HCT116 (cell line): ENCODE data around the gene TTLL5. TPM values are rescaled to one million over a fixed set of nuclear protein-coding genes. Genes with fewer than 3 reads are reported as not detected.

Experiments used
- ATAC-seq: fragments of 200-7000 bp; cut with Tn5 transposase; 2 replicates; pipeline ENCODE4 v1.9.1; 2020; ENCODE audit warnings: mild to moderate bottlenecking, moderate library complexity
- BruUV-seq: library from RNA; stranded (reverse); fragments of 400-500 nt; replicated peaks from 2 replicates; lab custom pipeline; 2021; lab: Mats Ljungman, UMichigan
- CTCF ChIA-PET: fragments of 300-600 bp; sonication (Branson Sonifier 250); formaldehyde crosslinking; loops from one replicate; lab custom pipeline; 2021; ENCODE audit warnings: antibody characterized with exemption; lab: Charles Lee
- POLR2A ChIA-PET: fragments of 300-600, 350-600 bp; sonication (Branson Sonifier 250); formaldehyde crosslinking; loops from one replicate; lab custom pipeline; 2021; ENCODE audit warnings: antibody characterized with exemption; lab: Charles Lee
- RAD21 ChIA-PET, 2 experiments: fragments of 300-600 bp; sonication (Branson Sonifier 250); formaldehyde crosslinking; loops; one replicate each; lab custom pipeline; 2023; ENCODE audit warnings: low total read pairs in 2 of 2; ENCODE audit not compliant: uncharacterized antibody in 2 of 2, unreplicated experiment in 2 of 2, low non-redundant PET in 1 of 2; lab: Charles Lee
- DNase-seq: peaks from one replicate; pipeline ENCODE4 v3.0.0-alpha.2; 2010; ENCODE audit warnings: low read depth, low spot score
- H2AFZ ChIP-seq: fragments of 200-600 bp; shearing (Covaris generic), sonication (generic); 2 replicates; pipeline ENCODE4 v1.6.1; 2017; ENCODE audit warnings: low read depth, mixed run types, mixed read lengths, antibody characterized with exemption, low read length; ENCODE audit not compliant: poor library complexity, severe bottlenecking
- H3K27ac ChIP-seq: 2 replicates; pipeline ENCODE4 v1.5.1; 2012; ENCODE audit warnings: low read depth, low read length
- H3K27me3 ChIP-seq: fragments of 200-600 bp; sonication (generic); 2 replicates; pipeline ENCODE4 v1.6.1; 2016; ENCODE audit warnings: mixed run types, low read length, mixed read lengths; ENCODE audit not compliant: insufficient read depth
- H3K36me3 ChIP-seq, 2 experiments: fragments of 200-500 bp in 1 of 2; fragments of 200-600 bp in 1 of 2; sonication (Bioruptor generic) in 1 of 2; sonication (generic) in 1 of 2; 2 replicates each; pipeline versions ENCODE4 v1.5.1 to v1.6.1; 2014 to 2016; ENCODE audit warnings: low read length in 2 of 2, inconsistent platforms in 1 of 2, mixed read lengths in 1 of 2, mixed run types in 1 of 2; ENCODE audit not compliant: insufficient read depth in 2 of 2, control insufficient read depth in 1 of 2
- H3K4me1 ChIP-seq, 2 experiments: fragments of 200-600 bp in 1 of 2; sonication (generic) in 1 of 2; 2 replicates each; pipeline versions ENCODE4 v1.5.1 to v1.6.1; 2012 to 2017; ENCODE audit warnings: low read length in 2 of 2, inconsistent platforms in 1 of 2, mild to moderate bottlenecking in 1 of 2, mixed read lengths in 1 of 2, mixed run types in 1 of 2, moderate library complexity in 1 of 2; ENCODE audit not compliant: insufficient read depth in 2 of 2, control insufficient read depth in 1 of 2
- H3K4me2 ChIP-seq: fragments of 200-600 bp; sonication (generic); 2 replicates; pipeline ENCODE4 v1.6.1; 2017; ENCODE audit warnings: mixed run types, low read length, mixed read lengths
- H3K4me3 ChIP-seq, 2 experiments: fragments of 200-600 bp in 1 of 2; sonication (generic) in 1 of 2; replicated peaks in 1 of 2; 2 replicates each; pipeline ENCODE4 v1.5.1; 2011 to 2016; ENCODE audit warnings: low read length in 2 of 2, control low read depth in 1 of 2, low read depth in 1 of 2, mild to moderate bottlenecking in 1 of 2, mixed read lengths in 1 of 2, mixed run types in 1 of 2
- H3K79me2 ChIP-seq: fragments of 200-600 bp; sonication (generic); 2 replicates; pipeline ENCODE4 v1.6.1; 2017; ENCODE audit warnings: mild to moderate bottlenecking, mixed run types, low read length, moderate library complexity, mixed read lengths; ENCODE audit not compliant: insufficient read depth
- H3K9ac ChIP-seq: fragments of 200-600 bp; sonication (generic); 2 replicates; pipeline ENCODE4 v1.6.1; 2016; ENCODE audit warnings: low read length, mixed read lengths
- H3K9me2 ChIP-seq: fragments of 200-600 bp; sonication (generic), shearing (Covaris generic); 2 replicates; pipeline ENCODE4 v1.6.1; 2017; ENCODE audit warnings: mixed run types, mild to moderate bottlenecking, moderate library complexity; ENCODE audit not compliant: insufficient read depth
- H3K9me3 ChIP-seq, 2 experiments: fragments of 200-500 bp in 1 of 2; fragments of 200-600 bp in 1 of 2; sonication (Bioruptor generic) in 1 of 2; sonication (generic) in 1 of 2; 2 replicates each; pipeline ENCODE4 v1.6.1; 2014 to 2017; ENCODE audit warnings: low read length in 2 of 2, mixed read lengths in 2 of 2, inconsistent platforms in 1 of 2, low read depth in 1 of 2, mild to moderate bottlenecking in 1 of 2, mixed run types in 1 of 2, moderate library complexity in 1 of 2; ENCODE audit not compliant: control insufficient read depth in 1 of 2, insufficient read depth in 1 of 2
- H4K20me1 ChIP-seq: fragments of 200-600 bp; sonication (generic), shearing (Covaris generic); 2 replicates; pipeline ENCODE4 v1.6.1; 2017; ENCODE audit warnings: mixed run types, mild to moderate bottlenecking, moderate library complexity; ENCODE audit not compliant: insufficient read depth
- EGR1 ChIP-seq: IDR thresholded peaks from 2 replicates; pipeline ENCODE4 v1.6.1; 2012; ENCODE audit warnings: low read depth
- ELF1 ChIP-seq: IDR thresholded peaks from 2 replicates; pipeline ENCODE4 v1.6.1; 2012; ENCODE audit warnings: low read depth, borderline replicate concordance
- EZH2phosphoT487 ChIP-seq: fragments of 200-600 bp; IDR thresholded peaks from 2 replicates; pipeline ENCODE4 v1.6.1; 2018; ENCODE audit warnings: antibody characterized with exemption, borderline replicate concordance
- FOSL1 ChIP-seq: IDR thresholded peaks from 2 replicates; pipeline ENCODE4 v1.6.1; 2012; ENCODE audit warnings: low read depth
- JUND ChIP-seq: IDR thresholded peaks from 2 replicates; pipeline ENCODE4 v1.6.1; 2012
- POLR2A ChIP-seq: IDR thresholded peaks from 2 replicates; pipeline ENCODE4 v1.7.0; 2011; ENCODE audit warnings: borderline replicate concordance; ENCODE audit not compliant: insufficient read depth, insufficient read length; ENCODE audit errors: extremely low read depth
- POLR2AphosphoS5 ChIP-seq: IDR thresholded peaks from 2 replicates; pipeline ENCODE4 v1.6.1; 2011; ENCODE audit warnings: mild to moderate bottlenecking, low read depth, low read length, moderate library complexity
- RAD21 ChIP-seq: IDR thresholded peaks from 2 replicates; pipeline ENCODE4 v1.6.1; 2012; ENCODE audit warnings: low read depth, mild to moderate bottlenecking
- SIN3A ChIP-seq: IDR thresholded peaks from 2 replicates; pipeline ENCODE4 v1.6.1; 2012; ENCODE audit warnings: low read depth
- SRF ChIP-seq: IDR thresholded peaks from 2 replicates; pipeline ENCODE4 v1.6.1; 2012; ENCODE audit warnings: low read depth
- TCF7L2 ChIP-seq: IDR thresholded peaks from 2 replicates; pipeline ENCODE4 v1.7.0; 2011; ENCODE audit warnings: borderline replicate concordance, inconsistent platforms; ENCODE audit not compliant: insufficient read depth, insufficient read length; ENCODE audit errors: extremely low read depth
- ZFX ChIP-seq: fragments of 450-650 bp; IDR thresholded peaks from 2 replicates; pipeline ENCODE4 v1.6.1; 2017
- intact Hi-C: fragments of 100-400 bp; cut with micrococcal nuclease; formaldehyde crosslinking; loops from 2 replicates; pipeline ENCODE4 v1.10.0; 2022
- total RNA-seq: library from RNA; stranded (reverse); gene quantifications from one replicate; pipeline ENCODE4 v1.2.1, GENCODE V29; 2021; ENCODE audit not compliant: unreplicated experiment
- TF ChIP-seq, protein P1 (sequence below): IDR thresholded peaks from 2 replicates; pipeline ENCODE4 v1.6.1; 2011; ENCODE audit warnings: mild to moderate bottlenecking, low read length, moderate library complexity; ENCODE audit not compliant: insufficient replicate concordance; ENCODE audit errors: extremely low read depth
- TF ChIP-seq, protein P2 (sequence below): IDR thresholded peaks from 2 replicates; pipeline ENCODE4 v1.6.1; 2012; ENCODE audit warnings: low read depth
- TF ChIP-seq, protein P3 (sequence below): IDR thresholded peaks from 2 replicates; pipeline ENCODE4 v1.6.1; 2012
- TF ChIP-seq, protein P4 (sequence below), 3 experiments: fragments of 200-600 bp in 1 of 3; sonication (generic) in 1 of 3; IDR thresholded peaks in 2 of 3; conservative IDR thresholded peaks in 1 of 3; 2 replicates each; pipeline ENCODE4 v1.5.1; 2012 to 2017; ENCODE audit warnings: low read depth in 2 of 3, low read length in 2 of 3, antibody characterized with exemption in 1 of 3, borderline replicate concordance in 1 of 3, control low read depth in 1 of 3, mild to moderate bottlenecking in 1 of 3, mixed read lengths in 1 of 3, mixed run types in 1 of 3, moderate library complexity in 1 of 3; ENCODE audit not compliant: insufficient read depth in 1 of 3
- TF ChIP-seq, protein P5 (sequence below): IDR thresholded peaks from 2 replicates; pipeline ENCODE4 v1.6.1; 2012

The TTLL5 gene
- total RNA-seq, 1 experiment from 2014 or later: 26.2 TPM

DNA sequence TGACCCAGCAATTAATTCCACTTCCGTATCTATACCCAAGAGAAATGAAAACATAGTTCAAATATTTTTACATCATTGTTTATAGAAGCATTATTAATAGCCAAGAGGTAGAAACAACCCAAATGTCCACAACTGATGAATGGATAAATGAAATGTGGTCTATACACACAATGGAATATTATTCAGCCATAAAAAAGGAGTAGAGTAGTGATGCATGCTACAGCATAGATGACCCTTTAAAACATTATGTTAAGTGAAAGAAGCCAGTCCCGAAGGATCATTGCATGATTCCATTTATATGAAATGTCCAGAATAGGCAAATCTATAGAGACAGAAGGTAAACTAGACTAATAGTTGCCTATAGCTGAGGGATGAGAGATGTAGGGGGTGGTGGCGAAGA is 291.4 kb downstream of the TTLL5 start:
- no peak overlapping the region for H3K4me2 ChIP-seq
- H3K9ac ChIP-seq: no peak overlapping the region
- H3K4me3 ChIP-seq: no peak overlapping the region
- H3K9me3 ChIP-seq: no peaks in the 10 kb centered on the region
- H3K27ac ChIP-seq: no peak overlapping the region
- H4K20me1 ChIP-seq: no peaks in the 10 kb centered on the region
- H3K4me1 ChIP-seq: no peaks in the 10 kb centered on the region
- no TSS peak for BruUV-seq
- no peaks in the 10 kb centered on the region for H3K36me3 ChIP-seq
- no peak overlapping the region for H2AFZ ChIP-seq
- CTCF ChIA-PET: no interaction called here
- H3K9me2 ChIP-seq: no peaks in the 10 kb centered on the region
- no peak for ATAC-seq
- POLR2A ChIA-PET: no interaction called here
- RAD21 ChIA-PET: no interaction called here
- no peak for TF ChIP-seq JUND
- TF ChIP-seq, protein P1, sequence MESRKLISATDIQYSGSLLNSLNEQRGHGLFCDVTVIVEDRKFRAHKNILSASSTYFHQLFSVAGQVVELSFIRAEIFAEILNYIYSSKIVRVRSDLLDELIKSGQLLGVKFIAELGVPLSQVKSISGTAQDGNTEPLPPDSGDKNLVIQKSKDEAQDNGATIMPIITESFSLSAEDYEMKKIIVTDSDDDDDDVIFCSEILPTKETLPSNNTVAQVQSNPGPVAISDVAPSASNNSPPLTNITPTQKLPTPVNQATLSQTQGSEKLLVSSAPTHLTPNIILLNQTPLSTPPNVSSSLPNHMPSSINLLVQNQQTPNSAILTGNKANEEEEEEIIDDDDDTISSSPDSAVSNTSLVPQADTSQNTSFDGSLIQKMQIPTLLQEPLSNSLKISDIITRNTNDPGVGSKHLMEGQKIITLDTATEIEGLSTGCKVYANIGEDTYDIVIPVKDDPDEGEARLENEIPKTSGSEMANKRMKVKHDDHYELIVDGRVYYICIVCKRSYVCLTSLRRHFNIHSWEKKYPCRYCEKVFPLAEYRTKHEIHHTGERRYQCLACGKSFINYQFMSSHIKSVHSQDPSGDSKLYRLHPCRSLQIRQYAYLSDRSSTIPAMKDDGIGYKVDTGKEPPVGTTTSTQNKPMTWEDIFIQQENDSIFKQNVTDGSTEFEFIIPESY: no peak
- no peak for TF ChIP-seq SIN3A
- TF ChIP-seq ZFX: no peak
- TF ChIP-seq, protein P2, sequence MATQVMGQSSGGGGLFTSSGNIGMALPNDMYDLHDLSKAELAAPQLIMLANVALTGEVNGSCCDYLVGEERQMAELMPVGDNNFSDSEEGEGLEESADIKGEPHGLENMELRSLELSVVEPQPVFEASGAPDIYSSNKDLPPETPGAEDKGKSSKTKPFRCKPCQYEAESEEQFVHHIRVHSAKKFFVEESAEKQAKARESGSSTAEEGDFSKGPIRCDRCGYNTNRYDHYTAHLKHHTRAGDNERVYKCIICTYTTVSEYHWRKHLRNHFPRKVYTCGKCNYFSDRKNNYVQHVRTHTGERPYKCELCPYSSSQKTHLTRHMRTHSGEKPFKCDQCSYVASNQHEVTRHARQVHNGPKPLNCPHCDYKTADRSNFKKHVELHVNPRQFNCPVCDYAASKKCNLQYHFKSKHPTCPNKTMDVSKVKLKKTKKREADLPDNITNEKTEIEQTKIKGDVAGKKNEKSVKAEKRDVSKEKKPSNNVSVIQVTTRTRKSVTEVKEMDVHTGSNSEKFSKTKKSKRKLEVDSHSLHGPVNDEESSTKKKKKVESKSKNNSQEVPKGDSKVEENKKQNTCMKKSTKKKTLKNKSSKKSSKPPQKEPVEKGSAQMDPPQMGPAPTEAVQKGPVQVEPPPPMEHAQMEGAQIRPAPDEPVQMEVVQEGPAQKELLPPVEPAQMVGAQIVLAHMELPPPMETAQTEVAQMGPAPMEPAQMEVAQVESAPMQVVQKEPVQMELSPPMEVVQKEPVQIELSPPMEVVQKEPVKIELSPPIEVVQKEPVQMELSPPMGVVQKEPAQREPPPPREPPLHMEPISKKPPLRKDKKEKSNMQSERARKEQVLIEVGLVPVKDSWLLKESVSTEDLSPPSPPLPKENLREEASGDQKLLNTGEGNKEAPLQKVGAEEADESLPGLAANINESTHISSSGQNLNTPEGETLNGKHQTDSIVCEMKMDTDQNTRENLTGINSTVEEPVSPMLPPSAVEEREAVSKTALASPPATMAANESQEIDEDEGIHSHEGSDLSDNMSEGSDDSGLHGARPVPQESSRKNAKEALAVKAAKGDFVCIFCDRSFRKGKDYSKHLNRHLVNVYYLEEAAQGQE: no peak
- TF ChIP-seq ELF1: no peak
- no peak for TF ChIP-seq SRF
- TF ChIP-seq POLR2A: no peak
- TF ChIP-seq, protein P3, sequence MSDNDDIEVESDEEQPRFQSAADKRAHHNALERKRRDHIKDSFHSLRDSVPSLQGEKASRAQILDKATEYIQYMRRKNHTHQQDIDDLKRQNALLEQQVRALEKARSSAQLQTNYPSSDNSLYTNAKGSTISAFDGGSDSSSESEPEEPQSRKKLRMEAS: no peak
- TF ChIP-seq POLR2AphosphoS5: no peak
- TF ChIP-seq, protein P4, sequence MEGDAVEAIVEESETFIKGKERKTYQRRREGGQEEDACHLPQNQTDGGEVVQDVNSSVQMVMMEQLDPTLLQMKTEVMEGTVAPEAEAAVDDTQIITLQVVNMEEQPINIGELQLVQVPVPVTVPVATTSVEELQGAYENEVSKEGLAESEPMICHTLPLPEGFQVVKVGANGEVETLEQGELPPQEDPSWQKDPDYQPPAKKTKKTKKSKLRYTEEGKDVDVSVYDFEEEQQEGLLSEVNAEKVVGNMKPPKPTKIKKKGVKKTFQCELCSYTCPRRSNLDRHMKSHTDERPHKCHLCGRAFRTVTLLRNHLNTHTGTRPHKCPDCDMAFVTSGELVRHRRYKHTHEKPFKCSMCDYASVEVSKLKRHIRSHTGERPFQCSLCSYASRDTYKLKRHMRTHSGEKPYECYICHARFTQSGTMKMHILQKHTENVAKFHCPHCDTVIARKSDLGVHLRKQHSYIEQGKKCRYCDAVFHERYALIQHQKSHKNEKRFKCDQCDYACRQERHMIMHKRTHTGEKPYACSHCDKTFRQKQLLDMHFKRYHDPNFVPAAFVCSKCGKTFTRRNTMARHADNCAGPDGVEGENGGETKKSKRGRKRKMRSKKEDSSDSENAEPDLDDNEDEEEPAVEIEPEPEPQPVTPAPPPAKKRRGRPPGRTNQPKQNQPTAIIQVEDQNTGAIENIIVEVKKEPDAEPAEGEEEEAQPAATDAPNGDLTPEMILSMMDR (IDR thresholded peaks at IDR 0.05 in 2 of 3, conservative IDR thresholded peaks at IDR 0.05 in 1 of 3; ENCODE audit: borderline replicate concordance in 1 of 3, insufficient read depth in 1 of 3, low read depth in 2 of 3, low read length in 2 of 3): no peak
- TF ChIP-seq TCF7L2: no peak
- TF ChIP-seq FOSL1: no peak
- no peak for TF ChIP-seq RAD21
- no peak for TF ChIP-seq EGR1
- TF ChIP-seq EZH2phosphoT487: no peak
- TF ChIP-seq, protein P5, sequence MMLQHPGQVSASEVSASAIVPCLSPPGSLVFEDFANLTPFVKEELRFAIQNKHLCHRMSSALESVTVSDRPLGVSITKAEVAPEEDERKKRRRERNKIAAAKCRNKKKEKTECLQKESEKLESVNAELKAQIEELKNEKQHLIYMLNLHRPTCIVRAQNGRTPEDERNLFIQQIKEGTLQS: no peak
- TF ChIP-seq, all 23 proteins: peak for 0
- intact Hi-C loops: no loop called here
- DNase-seq: no peak
- Histone ChIP-seq H3K27me3 (no peaks in the 10 kb centered on the region), H3K79me2 (no peaks in the 10 kb centered on the region)
